H1 (cell line): ENCODE measurements around the gene HAVCR1. TPM values are rescaled to one million over a fixed set of nuclear protein-coding genes. Genes with fewer than 3 reads are reported as not detected.

ENCODE experiments used
- CTCF ChIA-PET: fragments of 300-600 bp; sonication (Branson Sonifier 250); formaldehyde crosslinking; loops from one replicate; lab custom pipeline; 2021; ENCODE audit not compliant: partially characterized antibody; lab: Charles Lee
- POLR2A ChIA-PET: fragments of 300-600 bp; sonication (Branson Sonifier 250); formaldehyde crosslinking; loops from one replicate; lab custom pipeline; 2021; ENCODE audit warnings: inconsistent platforms; ENCODE audit not compliant: partially characterized antibody; lab: Charles Lee
- DNase-seq, 2 experiments: peaks; one replicate each; pipeline versions ENCODE4 v3.0.0 to v3.0.0-alpha.2; 2010 to 2022; ENCODE audit warnings: low spot score in 2 of 2, low read depth in 1 of 2, mixed read lengths in 1 of 2
- FAIRE-seq: peaks from 2 replicates; lab custom pipeline; 2011; peaks lifted over from hg19 to GRCh38; lab: Jason Lieb, UNC
- H2AFZ ChIP-seq: 2 replicates; pipeline ENCODE4 v1.8.1; 2012; ENCODE audit warnings: low read length, inconsistent platforms
- H2AK5ac ChIP-seq: 2 replicates; pipeline ENCODE4 v1.6.1; 2013; ENCODE audit warnings: low read depth, low read length
- H2BK120ac ChIP-seq: replicated peaks from 2 replicates; pipeline ENCODE3; 2013; ENCODE audit warnings: low read depth, low read length, inconsistent platforms
- H2BK12ac ChIP-seq: 2 replicates; pipeline ENCODE4 v1.6.1; 2013; ENCODE audit warnings: low read depth, low read length
- H2BK15ac ChIP-seq: 2 replicates; pipeline ENCODE4 v1.6.1; 2013; ENCODE audit warnings: low read length
- H2BK20ac ChIP-seq: 2 replicates; pipeline ENCODE4 v1.6.1; 2013; ENCODE audit warnings: low read length
- H2BK5ac ChIP-seq: 2 replicates; pipeline ENCODE4 v1.6.1; 2013; ENCODE audit warnings: low read depth, low read length
- H3K14ac ChIP-seq: 2 replicates; pipeline ENCODE4 v1.6.1; 2013; ENCODE audit warnings: inconsistent platforms; ENCODE audit not compliant: insufficient read length
- H3K18ac ChIP-seq: 2 replicates; pipeline ENCODE4 v1.6.1; 2013; ENCODE audit warnings: low read length; ENCODE audit errors: extremely low read depth
- H3K23ac ChIP-seq: 2 replicates; pipeline ENCODE4 v1.6.1; 2013; ENCODE audit warnings: inconsistent platforms; ENCODE audit not compliant: insufficient read length
- H3K23me2 ChIP-seq: 2 replicates; pipeline ENCODE4 v1.6.1; 2013; ENCODE audit warnings: low read depth, low read length
- H3K27ac ChIP-seq: 2 replicates; pipeline ENCODE4 v1.6.1; 2011; ENCODE audit warnings: low read depth, low read length, inconsistent platforms
- H3K27me3 ChIP-seq, 4 experiments: replicated peaks in 1 of 4; 1 replicate in 1 of 4; 2 replicates in 3 of 4; pipeline versions ENCODE4 v1.6.1 to v1.8.1; 2011 to 2013; ENCODE audit warnings: low read length in 3 of 4, mild to moderate bottlenecking in 3 of 4, inconsistent platforms in 2 of 4, mixed read lengths in 2 of 4, moderate library complexity in 1 of 4; ENCODE audit not compliant: control insufficient read depth in 3 of 4, insufficient read depth in 3 of 4; ENCODE audit errors: extremely low read depth in 1 of 4
- H3K36me3 ChIP-seq, 4 experiments: 2 replicates each; pipeline versions ENCODE4 v1.6.1 to v1.8.1; 2011 to 2013; ENCODE audit warnings: mild to moderate bottlenecking in 4 of 4, low read length in 3 of 4, moderate library complexity in 2 of 4, control low read depth in 1 of 4, inconsistent platforms in 1 of 4; ENCODE audit not compliant: insufficient read depth in 4 of 4, control insufficient read depth in 2 of 4
- H3K4ac ChIP-seq: replicated peaks from 2 replicates; pipeline ENCODE3; 2013; ENCODE audit warnings: low read length, low read depth, mixed read lengths, inconsistent platforms; ENCODE audit not compliant: insufficient read length
- H3K4me1 ChIP-seq, 4 experiments: replicated peaks in 1 of 4; 1 replicate in 1 of 4; 2 replicates in 3 of 4; pipeline versions ENCODE4 v1.6.1 to v1.8.1; 2011 to 2013; ENCODE audit warnings: low read length in 3 of 4, inconsistent platforms in 2 of 4, mixed read lengths in 1 of 4; ENCODE audit not compliant: insufficient read depth in 4 of 4, control insufficient read depth in 3 of 4
- H3K4me2 ChIP-seq, 2 experiments: 2 replicates each; pipeline versions ENCODE4 v1.6.1 to v1.8.1; 2011 to 2013; ENCODE audit warnings: low read depth in 2 of 2, low read length in 2 of 2, control low read depth in 1 of 2, inconsistent platforms in 1 of 2, mild to moderate bottlenecking in 1 of 2; ENCODE audit not compliant: insufficient read depth in 1 of 2
- H3K4me3 ChIP-seq, 4 experiments: fragments of 200-600, 300-600 bp in 1 of 4; sonication (generic), shearing (Covaris generic), sonication (Bioruptor Twin) in 1 of 4; 2 replicates each; pipeline versions ENCODE4 v1.5.1 to v1.8.1; 2011 to 2016; ENCODE audit warnings: low read length in 4 of 4, low read depth in 3 of 4, control low read depth in 2 of 4, inconsistent platforms in 2 of 4, mild to moderate bottlenecking in 2 of 4, mixed read lengths in 1 of 4, moderate library complexity in 1 of 4; ENCODE audit not compliant: insufficient read depth in 2 of 4; ENCODE audit errors: extremely low read depth in 1 of 4
- H3K56ac ChIP-seq: replicated peaks from 2 replicates; pipeline ENCODE3; 2013; ENCODE audit warnings: low read depth, mild to moderate bottlenecking, mixed read lengths, low read length, inconsistent platforms; ENCODE audit not compliant: insufficient read length
- H3K79me1 ChIP-seq: 2 replicates; pipeline ENCODE4 v1.6.1; 2013; ENCODE audit warnings: low read depth, low read length, control low read depth
- H3K79me2 ChIP-seq, 2 experiments: 2 replicates each; pipeline versions ENCODE4 v1.6.1 to v1.8.1; 2012 to 2013; ENCODE audit warnings: low read length in 2 of 2, mild to moderate bottlenecking in 2 of 2, inconsistent platforms in 1 of 2; ENCODE audit not compliant: insufficient read depth in 2 of 2, control insufficient read depth in 1 of 2
- H3K9ac ChIP-seq, 4 experiments: replicated peaks in 1 of 4; 1 replicate in 1 of 4; 2 replicates in 3 of 4; pipeline versions ENCODE4 v1.6.1 to v1.8.1; 2011 to 2013; ENCODE audit warnings: low read depth in 3 of 4, low read length in 3 of 4, control low read depth in 2 of 4, mild to moderate bottlenecking in 2 of 4, moderate library complexity in 2 of 4, inconsistent platforms in 1 of 4; ENCODE audit errors: extremely low read depth in 1 of 4
- H3K9me3 ChIP-seq, 2 experiments: 2 replicates each; pipeline versions ENCODE4 v1.6.1 to v1.8.1; 2012 to 2013; ENCODE audit warnings: mild to moderate bottlenecking in 2 of 2, moderate library complexity in 2 of 2, control low read depth in 1 of 2, inconsistent platforms in 1 of 2, low read depth in 1 of 2, low read length in 1 of 2, mixed read lengths in 1 of 2; ENCODE audit not compliant: insufficient read depth in 2 of 2
- H4K20me1 ChIP-seq, 2 experiments: replicated peaks in 1 of 2; 2 replicates each; pipeline versions ENCODE3 to v1.8.1; 2011 to 2013; ENCODE audit warnings: inconsistent platforms in 2 of 2, low read length in 2 of 2, mild to moderate bottlenecking in 1 of 2; ENCODE audit not compliant: insufficient read depth in 2 of 2, control insufficient read depth in 1 of 2
- H4K5ac ChIP-seq: 2 replicates; pipeline ENCODE4 v1.6.1; 2013; ENCODE audit warnings: low read length, low read depth, mixed read lengths, inconsistent platforms; ENCODE audit not compliant: insufficient read length
- H4K8ac ChIP-seq: 2 replicates; pipeline ENCODE4 v1.8.0; 2013; ENCODE audit warnings: mild to moderate bottlenecking, moderate library complexity, low read length, inconsistent platforms; ENCODE audit not compliant: insufficient read depth; ENCODE audit errors: extremely low read depth
- H4K91ac ChIP-seq: replicated peaks from 2 replicates; pipeline ENCODE3; 2013; ENCODE audit warnings: low read length, mixed read lengths, inconsistent platforms; ENCODE audit not compliant: insufficient read length
- CEBPB ChIP-seq: IDR thresholded peaks from 2 replicates; pipeline ENCODE4 v1.6.1; 2012; ENCODE audit warnings: low read depth, low read length
- CREB1 ChIP-seq: IDR thresholded peaks from 2 replicates; pipeline ENCODE4 v1.6.1; 2012; ENCODE audit warnings: inconsistent platforms
- FOSL1 ChIP-seq: IDR thresholded peaks from 2 replicates; pipeline ENCODE4 v1.6.1; 2011; ENCODE audit warnings: mild to moderate bottlenecking, low read depth, low read length, moderate library complexity; ENCODE audit not compliant: insufficient read depth
- POLR2A ChIP-seq, 2 experiments: IDR thresholded peaks; 1 replicate in 1 of 2; 2 replicates in 1 of 2; pipeline ENCODE4 v1.6.1; 2011; ENCODE audit warnings: low read depth in 2 of 2, low read length in 2 of 2, mild to moderate bottlenecking in 2 of 2; ENCODE audit errors: control extremely low read depth in 1 of 2
- POU5F1 ChIP-seq: IDR thresholded peaks from 2 replicates; pipeline ENCODE4 v1.6.1; 2011; ENCODE audit warnings: low read depth, mild to moderate bottlenecking, low read length, moderate library complexity
- RNF2 ChIP-seq: fragments of 200-900, 300-1000 bp; sonication (generic); IDR thresholded peaks from 2 replicates; pipeline ENCODE4 v1.7.1; 2016; ENCODE audit warnings: borderline replicate concordance, low read depth, mild to moderate bottlenecking, antibody characterized with exemption, low read length; ENCODE audit not compliant: poor library complexity, severe bottlenecking; ENCODE audit errors: missing control alignments
- RXRA ChIP-seq: IDR thresholded peaks from 2 replicates; pipeline ENCODE4 v1.6.1; 2011; ENCODE audit warnings: low read depth, mild to moderate bottlenecking, low read length, moderate library complexity; ENCODE audit not compliant: insufficient read depth
- SIRT6 ChIP-seq: IDR thresholded peaks from one replicate; pipeline ENCODE4 v1.7.1; 2012; ENCODE audit warnings: low read length, inconsistent platforms
- SRF ChIP-seq: IDR thresholded peaks from 2 replicates; pipeline ENCODE4 v1.6.1; 2011; ENCODE audit warnings: mild to moderate bottlenecking, low read depth, low read length, moderate library complexity
- TEAD4 ChIP-seq: IDR thresholded peaks from 2 replicates; pipeline ENCODE4 v1.6.1; 2012; ENCODE audit warnings: low read depth, low read length, inconsistent platforms, mixed read lengths
- ZNF274 ChIP-seq: IDR thresholded peaks from 2 replicates; pipeline ENCODE4 v1.7.0; 2012; ENCODE audit warnings: low read length, borderline replicate concordance; ENCODE audit errors: extremely low read depth
- WGBS, 2 experiments: shearing (Covaris generic) in 1 of 2; methylation state at CpG; one replicate each; pipeline versions ENCODE4 v1.1.6 to v1.1.7; 2013 to 2015; ENCODE audit warnings: low lambda C conversion rate in 2 of 2, mixed read lengths in 2 of 2, inconsistent platforms in 1 of 2, low coverage in 1 of 2, missing lambda C conversion rate in 1 of 2; ENCODE audit not compliant: insufficient replicate concordance in 2 of 2, insufficient coverage in 1 of 2, insufficient read length in 1 of 2; ENCODE audit errors: extremely low coverage in 1 of 2, missing lambda C conversion rate in 1 of 2; 5-methylcytosine and 5-hydroxymethylcytosine counted together
- polyA plus RNA-seq, 7 experiments: library from polyadenylated mRNA; depleted of rRNA in 3 of 7; stranded (reverse) in 5 of 7; unstranded in 2 of 7; fragments of >200 nt in 5 of 7; fragments of 200-250 nt in 2 of 7; gene quantifications; 1 replicate in 5 of 7; 2 replicates in 1 of 7; 4 replicates in 1 of 7; pipeline versions ENCODE4 v1.2.1 to v1.2.3, GENCODE V29; 2011 to 2013; ENCODE audit warnings: missing spikeins in 2 of 7, mixed read lengths in 2 of 7
- total RNA-seq: library from RNA; stranded (reverse); fragmentation: NEBNext Ultra II Directional; extraction: Animal tissue kit (Norgen Biotek cat#: 25700); gene quantifications from 2 replicates; pipeline ENCODE4 v1.2.1, GENCODE V29; 2021
- TF ChIP-seq, protein P1 (sequence below): IDR thresholded peaks from 2 replicates; pipeline ENCODE4 v1.6.1; 2012; ENCODE audit warnings: inconsistent platforms
- TF ChIP-seq, protein P2 (sequence below): IDR thresholded peaks from 2 replicates; pipeline ENCODE4 v1.6.1; 2012; ENCODE audit warnings: inconsistent platforms

HAVCR1 gene
- total and polyA plus RNA-seq, 2 of the 8 experiments (the other 6 are each of a cell fraction or from before 2014, with no cell fraction given): not detected

DNA sequence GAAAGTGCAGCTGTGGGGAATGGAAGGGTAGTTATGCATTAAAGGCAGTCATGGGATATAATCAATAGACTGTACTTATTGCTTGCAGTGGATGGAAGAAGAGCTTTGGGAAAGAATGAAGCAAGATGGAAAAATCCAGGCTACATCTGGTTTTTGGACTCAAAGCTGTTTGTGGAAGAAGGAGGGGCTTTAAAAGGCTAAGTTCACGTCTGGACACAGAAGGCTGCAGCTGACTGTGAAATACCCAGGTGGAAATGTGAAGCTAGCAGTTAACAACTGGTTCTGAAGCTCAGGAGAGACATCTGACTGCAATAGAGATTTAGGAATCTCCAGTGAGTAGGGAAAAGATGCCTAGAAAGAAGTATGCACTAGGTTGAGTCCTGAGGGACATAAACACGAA lies 52.7 kb downstream of the HAVCR1 start:
- H4K5ac ChIP-seq: no peak overlapping the region
- no peak overlapping the region for H3K23ac ChIP-seq
- 72% methylated on average over 2 of the region's 2 CpGs; no CpG with 5 or more reads in 1 of the 2 experiments for WGBS, 2 experiments
- no peaks in the 10 kb centered on the region for H3K23me2 ChIP-seq
- no peaks in the 10 kb centered on the region for H3K79me1 ChIP-seq
- H4K91ac ChIP-seq: no peak overlapping the region
- no peak overlapping the region for H3K4me3 ChIP-seq
- no peaks in the 10 kb centered on the region for H3K4me1 ChIP-seq
- no peak overlapping the region for H3K56ac ChIP-seq
- no peak overlapping the region for H2BK120ac ChIP-seq
- H3K36me3 ChIP-seq: no peaks in the 10 kb centered on the region
- no peaks in the 10 kb centered on the region for H3K9me3 ChIP-seq
- H3K14ac ChIP-seq: no peak overlapping the region
- no peaks in the 10 kb centered on the region for H3K27me3 ChIP-seq
- H3K79me2 ChIP-seq: no peaks in the 10 kb centered on the region
- 0 out of 2 replicates have a peak overlapping the region, but pooled peaks have one; percentile 7 for H2AFZ ChIP-seq
- no peak overlapping the region for H3K27ac ChIP-seq
- H3K18ac ChIP-seq: no peak overlapping the region
- no peak overlapping the region for H2BK5ac ChIP-seq
- H2BK20ac ChIP-seq: no peak overlapping the region
- H3K4me2 ChIP-seq: no peak overlapping the region
- ChIA-PET CTCF (interaction anchor here (1.0 kb wide), 1 partner anchor 170 kb away, joined by 3 read pairs; no protein-coding TSS in a partner anchor), POLR2A (no interaction called here)
- no peak overlapping the region for H2BK12ac ChIP-seq
- no peak overlapping the region for H2AK5ac ChIP-seq
- H4K20me1 ChIP-seq: no peaks in the 10 kb centered on the region
- no peak overlapping the region for H4K8ac ChIP-seq
- H3K4ac ChIP-seq: no peak overlapping the region
- no peak for FAIRE-seq
- DNase-seq: no peak
- H3K9ac ChIP-seq: no peak overlapping the region
- H2BK15ac ChIP-seq: no peak overlapping the region
- TF ChIP-seq, protein P1, sequence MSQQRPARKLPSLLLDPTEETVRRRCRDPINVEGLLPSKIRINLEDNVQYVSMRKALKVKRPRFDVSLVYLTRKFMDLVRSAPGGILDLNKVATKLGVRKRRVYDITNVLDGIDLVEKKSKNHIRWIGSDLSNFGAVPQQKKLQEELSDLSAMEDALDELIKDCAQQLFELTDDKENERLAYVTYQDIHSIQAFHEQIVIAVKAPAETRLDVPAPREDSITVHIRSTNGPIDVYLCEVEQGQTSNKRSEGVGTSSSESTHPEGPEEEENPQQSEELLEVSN: no peak
- TF ChIP-seq CEBPB: no peak
- TF ChIP-seq FOSL1: no peak
- TF ChIP-seq ZNF274: no peak
- TF ChIP-seq SRF: no peak
- TF ChIP-seq RNF2: no peak
- TF ChIP-seq, protein P2, sequence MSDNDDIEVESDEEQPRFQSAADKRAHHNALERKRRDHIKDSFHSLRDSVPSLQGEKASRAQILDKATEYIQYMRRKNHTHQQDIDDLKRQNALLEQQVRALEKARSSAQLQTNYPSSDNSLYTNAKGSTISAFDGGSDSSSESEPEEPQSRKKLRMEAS: no peak
- no peak for TF ChIP-seq SIRT6
- TF ChIP-seq TEAD4: no peak
- no peak for TF ChIP-seq RXRA
- TF ChIP-seq CREB1: no peak
- no peak for TF ChIP-seq POU5F1
- TF ChIP-seq POLR2A (IDR thresholded peaks at IDR 0.05; ENCODE audit: control extremely low read depth in 1 of 2, low read depth in 2 of 2, low read length in 2 of 2): no peak
